ENCODE results near the gene RIF1. TPM values are rescaled to one million over a fixed set of nuclear protein-coding genes. Genes with fewer than 3 reads are reported as not detected.

Gene RIF1
- total and polyA plus RNA-seq, 9 of the 15 experiments (the other 6 are each of a cell fraction or from before 2014, with no cell fraction given), result 11.0 to 109 (median 44.2) TPM

DNA sequence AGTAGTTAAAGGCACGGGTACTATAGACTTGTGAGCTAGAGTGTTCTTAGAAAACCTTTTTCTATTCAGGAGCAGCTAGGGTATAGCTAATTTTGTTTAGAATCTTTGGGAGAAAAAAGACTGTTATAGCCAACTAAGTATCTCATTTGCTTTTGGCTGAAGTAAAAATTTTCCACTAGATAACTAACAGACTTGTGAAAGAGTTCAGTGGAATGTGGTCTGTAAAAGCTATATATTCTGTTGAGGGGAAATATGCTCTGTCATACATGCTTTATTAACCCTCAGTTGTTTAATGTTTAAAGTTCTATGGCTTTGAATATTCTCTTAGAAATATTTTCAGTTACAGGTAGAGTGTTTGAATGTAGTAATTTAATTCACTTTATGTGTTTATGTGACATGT is 49.7 kb downstream of the RIF1 start:
- Histone ChIP-seq H3K27me3 (ENCODE audit: control insufficient read depth in 2 of 2, insufficient read depth in 2 of 2, low read length in 2 of 2) (no peaks in the 10 kb centered on the region), H3K79me2 (ENCODE audit: control insufficient read depth, insufficient read depth, low read length) (no peaks in the 10 kb centered on the region), H3K4me1 (replicated peaks in 1 of 2; ENCODE audit: control insufficient read depth in 2 of 2, insufficient read depth in 2 of 2, low read length in 2 of 2) (no peaks in the 10 kb centered on the region), H4K20me1 (replicated peaks; ENCODE audit: control insufficient read depth, insufficient read depth, low read length) (no peaks in the 10 kb centered on the region), H3K27ac (ENCODE audit: extremely low read depth, low read depth, low read length) (no peak overlapping the region), H3K9ac (ENCODE audit: insufficient read depth in 1 of 2, low read depth in 2 of 2, low read length in 2 of 2) (no peak overlapping the region), H3K4me3 (no peak overlapping the region), H2AFZ (ENCODE audit: low read depth, low read length) (no peak overlapping the region), H3K36me3 (ENCODE audit: control insufficient read depth, insufficient read depth, low read length) (peaks cover 98% of the 10 kb centered on the region), H3K9me1 (ENCODE audit: control insufficient read depth, insufficient read depth, low read length) (no peaks in the 10 kb centered on the region), H3K4me2 (ENCODE audit: insufficient read depth, low read length) (no peak overlapping the region), H3K9me3 (replicated peaks; ENCODE audit: control insufficient read depth, insufficient read depth, low read depth, low read length) (no peaks in the 10 kb centered on the region)
- ChIA-PET POLR2A (interaction anchor here (0.7 to 1.2 kb wide), 2 partner anchors 10 to 18 kb away, joined by 3 read pairs; no protein-coding TSS in a partner anchor), CTCF (ENCODE audit: low intra/inter-chr PET ratio) (no interaction called here)
- FAIRE-seq (no peak), DNase-seq (ENCODE audit: extremely low read depth in 1 of 4, low spot score in 3 of 4) (no peak), ATAC-seq (no peak)
- in situ Hi-C loops (cut with MboI), result no loop called here
- no TSS peak for BruUV-seq (replicated peaks)
- intact Hi-C loops (cut with micrococcal nuclease), result no loop called here
- 92% methylated on average over 1 of the region's 1 CpG for WGBS (ENCODE audit: insufficient coverage, low coverage, missing lambda C conversion rate)
- TF ChIP-seq, protein P1, sequence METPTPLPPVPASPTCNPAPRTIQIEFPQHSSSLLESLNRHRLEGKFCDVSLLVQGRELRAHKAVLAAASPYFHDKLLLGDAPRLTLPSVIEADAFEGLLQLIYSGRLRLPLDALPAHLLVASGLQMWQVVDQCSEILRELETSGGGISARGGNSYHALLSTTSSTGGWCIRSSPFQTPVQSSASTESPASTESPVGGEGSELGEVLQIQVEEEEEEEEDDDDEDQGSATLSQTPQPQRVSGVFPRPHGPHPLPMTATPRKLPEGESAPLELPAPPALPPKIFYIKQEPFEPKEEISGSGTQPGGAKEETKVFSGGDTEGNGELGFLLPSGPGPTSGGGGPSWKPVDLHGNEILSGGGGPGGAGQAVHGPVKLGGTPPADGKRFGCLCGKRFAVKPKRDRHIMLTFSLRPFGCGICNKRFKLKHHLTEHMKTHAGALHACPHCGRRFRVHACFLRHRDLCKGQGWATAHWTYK (CRISPR knock-in tag; IDR thresholded peaks at IDR 0.05), result no peak
- TF ChIP-seq CBX8 (IDR thresholded peaks at IDR 0.05; ENCODE audit: borderline replicate concordance, extremely low read depth, low read depth, low read length, poor library complexity, severe bottlenecking) (no peak), NONO (IDR thresholded peaks at IDR 0.05; ENCODE audit: low read depth in 2 of 2, low read length in 1 of 2) (no peak), GABPB2 (CRISPR knock-in tag; conservative IDR thresholded peaks at IDR 0.05) (no peak), FOXA3 (CRISPR knock-in tag; conservative IDR thresholded peaks at IDR 0.05 in 1 of 2, IDR thresholded peaks at IDR 0.05 in 1 of 2) (no peak), IRF2 (CRISPR knock-in tag; IDR thresholded peaks at IDR 0.05) (no peak), EGR1 (conservative IDR thresholded peaks at IDR 0.05) (no peak), ZNF224 (CRISPR knock-in tag; IDR thresholded peaks at IDR 0.05) (no peak), PCBP2 (IDR thresholded peaks at IDR 0.05; ENCODE audit: low read depth, low read length, poor library complexity, severe bottlenecking) (no peak), ZNF274 (IDR thresholded peaks at IDR 0.05; ENCODE audit: borderline replicate concordance, low read depth, low read length) (no peak), HNRNPUL1 (IDR thresholded peaks at IDR 0.05; ENCODE audit: low read length) (no peak), GATAD2A (IDR thresholded peaks at IDR 0.05) (no peak), ZNF165 (CRISPR knock-in tag; IDR thresholded peaks at IDR 0.05; ENCODE audit: borderline replicate concordance) (no peak), SREBF1 (IDR thresholded peaks at IDR 0.05; ENCODE audit: borderline replicate concordance, low read depth, low read length) (no peak)
- TF ChIP-seq, protein P2, sequence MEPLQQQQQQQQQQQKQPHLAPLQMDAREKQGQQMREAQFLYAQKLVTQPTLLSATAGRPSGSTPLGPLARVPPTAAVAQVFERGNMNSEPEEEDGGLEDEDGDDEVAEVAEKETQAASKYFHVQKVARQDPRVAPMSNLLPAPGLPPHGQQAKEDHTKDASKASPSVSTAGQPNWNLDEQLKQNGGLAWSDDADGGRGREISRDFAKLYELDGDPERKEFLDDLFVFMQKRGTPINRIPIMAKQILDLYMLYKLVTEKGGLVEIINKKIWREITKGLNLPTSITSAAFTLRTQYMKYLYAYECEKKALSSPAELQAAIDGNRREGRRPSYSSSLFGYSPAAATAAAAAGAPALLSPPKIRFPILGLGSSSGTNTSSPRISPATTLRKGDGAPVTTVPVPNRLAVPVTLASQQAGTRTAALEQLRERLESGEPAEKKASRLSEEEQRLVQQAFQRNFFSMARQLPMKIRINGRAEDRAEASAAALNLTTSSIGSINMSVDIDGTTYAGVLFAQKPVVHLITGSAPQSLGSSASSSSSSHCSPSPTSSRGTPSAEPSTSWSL (CRISPR knock-in tag; IDR thresholded peaks at IDR 0.05; ENCODE audit: borderline replicate concordance), result no peak

All from K562 (cell line).